ENCODE results near the gene TRIM25.

Gene TRIM25

DNA sequence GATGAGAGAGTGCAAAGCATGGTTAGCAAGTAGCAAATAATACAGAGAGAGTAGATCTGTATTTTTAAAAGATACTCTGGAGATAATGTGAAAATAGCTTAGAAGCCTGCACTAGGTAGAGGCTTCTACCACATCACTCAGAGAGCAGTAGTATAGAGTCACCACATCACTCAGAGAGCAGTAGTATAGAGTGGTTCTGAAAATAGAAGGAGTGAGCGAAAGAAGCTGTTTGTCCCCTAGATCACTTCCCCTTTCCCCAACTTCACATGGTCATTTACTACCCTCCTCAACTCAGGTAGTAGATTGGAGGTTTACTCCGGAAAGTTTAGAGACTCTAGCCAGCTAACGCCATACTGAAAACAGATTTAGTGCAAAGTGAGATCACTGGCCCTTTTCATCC lies 62.8 kb downstream of the TRIM25 start:
- no peak for DNase-seq

- DNase-seq = no peak
Observed at GRCh38 chr17:56850591-56850990, 63.3 kb downstream of the TRIM25 start.

- no peak for DNase-seq
Observed at GRCh38 chr17:56849131-56849530, 64.7 kb downstream of the TRIM25 start.

DNA sequence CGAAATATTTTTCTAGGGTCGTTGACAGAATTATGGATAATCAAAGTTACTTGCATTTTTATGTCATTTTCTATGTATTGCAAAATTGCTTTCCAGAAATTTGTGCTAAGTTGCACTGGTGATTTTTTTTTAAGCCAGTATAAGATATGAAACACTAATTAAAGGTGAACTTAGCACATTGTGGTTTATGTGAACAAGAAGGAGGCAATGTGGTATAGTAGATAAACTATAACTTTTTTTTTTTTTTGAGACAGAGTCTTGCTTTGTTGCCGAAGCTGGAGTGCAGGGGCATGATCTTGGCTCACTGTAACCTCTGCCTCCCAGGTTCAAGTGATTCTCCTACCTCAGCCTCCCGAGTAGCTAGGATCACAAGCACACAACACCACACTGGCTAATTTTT lies 66.7 kb downstream of the TRIM25 start:
- no peak for DNase-seq

DNA sequence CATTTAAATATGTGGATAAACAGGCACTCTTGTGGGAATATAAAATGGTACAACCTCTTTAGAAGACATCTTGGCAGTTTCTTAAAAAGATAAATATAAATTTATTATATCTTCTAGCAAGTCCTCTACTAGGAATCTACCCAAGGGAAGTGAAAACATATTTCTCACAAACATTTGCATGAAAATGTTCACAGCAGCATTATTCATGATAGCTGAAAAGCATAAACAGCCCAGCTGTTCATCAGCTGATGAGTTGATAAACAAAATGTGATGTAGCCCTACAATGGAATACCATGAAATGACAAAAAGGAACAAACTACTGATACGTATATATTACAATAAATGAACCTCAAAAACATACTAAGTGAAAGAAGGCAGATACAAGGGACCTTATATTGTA lies 67.9 kb downstream of the TRIM25 start:
- no peak for DNase-seq

GRCh38 chr17:56842577-56842976 lies 71.3 kb downstream of the TRIM25 start:
- no peak for DNase-seq

GRCh38 chr17:56838687-56839086 lies 75.2 kb downstream of the TRIM25 start:
- DNase-seq = no peak

Data from DMS79 (cell line).